Fibroblast of peridontal ligament (primary cell): ENCODE data around the gene UGT1A9.

Experiments used
- DNase-seq: peaks from one replicate; pipeline ENCODE4 v3.0.0-alpha.2; 2010; ENCODE audit errors: extremely low read depth

Gene UGT1A9

GRCh38 chr2:233796254-233796653 lies 124.6 kb downstream of the UGT1A9 start:
- no peak for DNase-seq

DNA sequence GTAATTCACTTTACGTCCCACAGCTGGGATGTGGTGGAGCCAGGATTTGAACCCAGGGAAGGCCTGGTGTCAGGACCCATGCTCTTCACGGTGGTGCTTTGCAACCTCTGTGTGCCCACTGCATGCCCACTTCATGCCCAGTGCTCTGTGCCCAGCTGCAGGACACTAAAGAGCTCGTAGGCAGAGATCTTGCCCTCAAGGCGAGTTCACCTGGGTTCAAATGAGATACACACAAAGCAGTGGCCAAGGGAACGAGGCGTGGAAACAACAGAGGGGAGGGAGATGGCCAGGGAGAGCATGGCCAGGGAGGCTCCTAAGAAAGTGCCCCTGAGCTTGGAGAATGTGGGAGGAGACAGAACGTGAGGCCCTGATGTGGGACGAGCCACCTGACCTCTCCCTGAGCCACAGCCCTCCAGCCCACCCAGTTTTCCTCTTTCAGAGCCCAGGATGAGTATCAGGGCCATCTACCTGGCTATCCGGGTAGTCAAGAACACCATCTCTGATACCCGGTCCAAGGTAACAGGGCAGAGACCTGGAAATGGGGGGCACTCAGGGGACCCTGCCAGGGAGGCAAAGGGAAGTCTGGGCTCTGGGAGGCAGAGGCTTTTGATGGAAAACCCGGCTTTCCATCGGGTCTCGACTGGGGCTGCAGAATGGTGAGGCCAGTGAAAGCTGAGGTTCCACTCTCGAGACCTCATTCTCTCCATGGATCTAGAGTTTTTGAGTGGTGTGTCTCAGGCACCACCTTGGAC lies 126.8 kb downstream of the UGT1A9 start:
- DNase-seq: no peak

DNA sequence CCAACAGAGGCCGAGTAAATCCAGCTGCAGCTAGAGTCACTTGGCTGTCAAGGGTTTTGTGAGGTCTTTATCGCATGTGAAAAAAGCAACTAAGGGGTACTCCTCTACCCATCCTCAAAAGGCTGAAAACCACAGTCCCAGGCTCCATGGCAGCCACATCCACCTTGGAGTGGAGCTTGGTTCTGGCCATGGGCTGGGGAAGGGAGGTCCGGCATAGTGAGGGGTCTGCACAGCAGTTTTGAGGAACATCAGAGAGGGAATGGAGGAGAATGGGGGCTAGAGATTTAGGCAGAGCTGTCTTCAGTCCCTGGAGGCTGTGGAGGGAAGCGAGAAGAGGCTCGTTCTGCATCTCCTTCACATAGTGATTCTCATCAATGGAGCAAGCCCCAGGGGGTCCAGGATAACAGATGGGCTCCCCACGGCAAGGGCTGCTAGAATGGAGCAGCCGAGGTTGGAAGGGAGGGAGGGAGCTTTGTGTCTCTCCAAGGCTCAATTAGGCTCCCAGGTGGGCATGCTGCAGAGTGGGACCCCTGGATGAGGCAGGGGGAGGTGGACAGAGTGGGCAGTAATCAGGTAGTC lies 127.5 kb downstream of the UGT1A9 start:
- DNase-seq: no peak

- no peak for DNase-seq
Measured at GRCh38 chr2:233799716-233800115, 128.0 kb downstream of the UGT1A9 start.

- no peak for DNase-seq
Measured at GRCh38 chr2:233800208-233800607, 128.5 kb downstream of the UGT1A9 start.

- DNase-seq: no peak
Measured at GRCh38 chr2:233801357-233802131, 129.8 kb downstream of the UGT1A9 start.

DNA sequence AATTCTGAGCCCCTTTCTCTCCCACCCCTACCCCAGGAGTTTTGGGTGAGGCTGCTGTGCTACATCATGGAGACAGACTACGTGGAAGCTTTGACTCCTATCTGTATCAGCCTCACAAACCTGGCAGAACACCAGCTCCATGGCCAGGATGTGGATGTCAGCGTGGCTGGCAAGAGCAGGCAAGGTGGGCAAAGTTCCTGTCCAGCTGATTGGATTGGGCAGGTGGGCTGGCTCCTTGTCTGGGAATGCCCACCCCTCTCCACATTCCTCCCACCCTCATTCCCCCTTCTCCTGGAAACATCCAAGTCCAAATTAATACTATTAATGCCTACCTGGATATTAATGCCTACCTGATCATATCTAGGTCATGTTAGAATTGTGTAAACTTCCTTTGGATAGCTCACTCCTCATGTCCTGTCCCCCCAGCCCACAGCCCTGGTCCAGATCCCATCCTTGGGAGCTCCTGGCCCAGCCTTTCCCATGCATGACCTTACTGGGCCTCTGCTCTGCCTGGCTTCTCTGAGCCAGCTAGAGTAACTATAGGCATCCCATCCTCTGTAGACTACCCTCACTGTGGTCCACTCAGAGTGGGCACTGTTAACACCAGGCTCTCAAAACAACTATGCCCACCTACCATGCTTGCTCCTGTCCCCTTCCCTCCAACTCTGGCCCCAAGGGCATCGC lies 130.6 kb downstream of the UGT1A9 start:
- no peak for DNase-seq

GRCh38 chr2:233803292-233803911 lies 131.7 kb downstream of the UGT1A9 start:
- no peak for DNase-seq

DNA sequence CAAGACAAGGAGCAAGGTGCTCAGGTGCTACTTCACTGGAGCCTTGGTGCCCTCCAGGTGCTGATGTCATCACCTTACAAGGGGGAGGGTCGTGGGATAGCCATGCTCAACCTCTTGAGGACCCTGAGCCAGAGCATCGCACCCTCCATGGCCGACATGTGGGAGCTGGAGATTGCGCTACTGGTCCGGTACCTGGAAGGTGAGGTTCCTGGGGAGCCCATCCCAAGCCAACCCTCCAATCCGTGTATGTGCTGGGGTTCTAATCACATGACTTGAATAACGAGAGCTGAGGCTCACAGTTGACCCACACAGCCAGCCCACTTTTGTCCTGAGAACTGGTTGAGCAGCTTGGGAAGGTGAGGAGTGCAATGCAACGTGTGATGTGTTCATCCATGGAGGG lies 132.3 kb downstream of the UGT1A9 start:
- no peak for DNase-seq

DNA sequence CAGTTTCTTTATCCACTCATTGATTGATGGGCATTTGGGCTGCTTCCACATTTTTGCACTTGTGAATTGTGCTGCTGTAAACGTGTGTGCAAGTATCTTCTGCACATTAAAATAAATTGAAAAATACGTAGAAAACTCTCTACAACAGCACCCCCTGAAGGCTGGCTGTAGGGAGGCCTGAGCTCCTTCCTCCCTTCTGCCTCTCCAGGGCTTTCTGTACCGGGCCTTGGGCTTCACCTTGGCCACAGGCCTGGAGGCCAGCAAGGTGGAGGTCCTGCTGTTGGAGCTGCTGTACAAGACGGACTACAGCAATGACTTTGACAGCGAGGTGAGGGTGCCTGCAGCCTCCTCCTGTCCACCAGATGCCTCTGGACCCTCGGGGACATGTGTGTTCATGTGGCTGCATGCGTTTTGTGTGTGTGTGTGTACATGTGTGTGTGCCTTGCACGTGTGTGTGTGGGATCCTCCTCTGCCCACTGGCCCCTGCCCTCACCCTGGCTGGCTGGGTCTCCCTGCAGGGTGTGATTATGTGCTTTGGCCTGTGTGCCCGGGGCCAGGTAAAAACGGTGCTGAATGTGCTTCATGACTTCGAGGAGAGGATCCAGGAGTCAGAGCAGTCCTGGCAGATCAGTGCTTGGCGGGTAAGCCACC lies 135.6 kb downstream of the UGT1A9 start:
- DNase-seq: no peak

DNA sequence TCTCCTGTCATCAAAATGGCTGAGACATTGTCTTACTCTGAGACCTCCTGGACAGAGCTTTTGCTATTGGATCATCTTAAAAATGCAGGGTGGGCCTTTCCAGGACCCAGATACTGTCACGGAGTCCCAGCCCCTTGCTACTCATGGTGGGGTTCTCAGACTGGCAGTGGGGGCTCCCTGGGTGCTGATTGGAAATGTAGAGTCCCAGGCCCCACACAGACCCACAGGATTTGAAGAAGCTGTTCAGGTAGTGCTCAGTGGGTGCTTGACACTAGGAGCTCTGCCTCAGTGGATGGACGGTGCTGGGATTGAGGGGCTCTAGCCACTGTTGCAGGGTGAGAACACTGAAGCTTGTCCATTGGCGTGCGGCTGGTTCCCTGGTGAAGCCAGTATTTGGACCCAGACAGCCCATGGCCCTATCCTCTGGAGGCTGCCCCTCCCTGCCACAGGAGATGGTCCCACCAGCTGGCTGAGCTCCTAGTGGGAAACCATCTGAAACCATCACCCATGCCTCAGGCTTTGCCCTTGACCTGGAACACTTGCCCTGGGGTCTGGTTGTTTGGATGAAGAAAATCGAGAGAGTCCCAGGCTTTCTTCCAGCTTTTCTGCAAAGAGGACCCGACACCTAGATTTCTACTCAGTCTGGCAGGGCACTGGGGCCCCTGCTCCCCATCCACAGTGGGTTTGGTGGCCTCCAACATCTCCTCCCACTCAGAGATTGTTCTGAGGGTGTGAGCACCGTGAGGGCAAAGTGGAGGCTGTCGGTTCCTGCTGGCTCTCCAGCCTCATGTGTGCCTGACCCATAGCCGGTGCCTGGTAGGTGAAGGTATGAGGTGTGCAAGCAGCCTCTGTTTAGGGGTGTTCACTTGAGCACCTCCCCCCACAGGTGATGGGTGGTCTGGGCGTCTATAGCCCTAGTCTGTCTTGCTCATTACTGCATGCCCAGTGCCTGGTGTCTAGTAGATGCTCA lies 136.6 kb downstream of the UGT1A9 start:
- no peak for DNase-seq

- DNase-seq: no peak
Measured at GRCh38 chr2:233810385-233810784, 138.7 kb downstream of the UGT1A9 start.

- DNase-seq: no peak
Measured at GRCh38 chr2:233811087-233811486, 139.4 kb downstream of the UGT1A9 start.

DNA sequence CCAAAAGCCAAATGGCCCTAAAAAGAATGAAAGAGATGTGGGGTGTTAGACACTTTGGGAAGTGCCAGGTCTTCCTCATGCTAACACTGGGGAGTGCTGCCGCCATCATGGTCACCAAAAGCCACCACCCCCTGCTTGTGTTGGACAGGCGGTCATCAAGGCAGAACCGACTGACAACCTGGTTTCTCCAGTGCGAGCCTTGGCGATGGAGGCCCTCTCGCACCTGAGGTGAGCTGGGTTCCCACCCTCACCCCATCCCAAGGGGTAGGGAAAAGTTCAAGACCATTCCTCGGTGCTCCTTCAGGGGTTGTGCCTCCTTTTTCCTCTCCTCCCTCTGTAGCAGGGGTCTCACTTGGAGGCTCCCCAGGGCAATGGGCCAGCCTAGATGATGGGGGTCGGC lies 140.0 kb downstream of the UGT1A9 start:
- DNase-seq: no peak

DNA sequence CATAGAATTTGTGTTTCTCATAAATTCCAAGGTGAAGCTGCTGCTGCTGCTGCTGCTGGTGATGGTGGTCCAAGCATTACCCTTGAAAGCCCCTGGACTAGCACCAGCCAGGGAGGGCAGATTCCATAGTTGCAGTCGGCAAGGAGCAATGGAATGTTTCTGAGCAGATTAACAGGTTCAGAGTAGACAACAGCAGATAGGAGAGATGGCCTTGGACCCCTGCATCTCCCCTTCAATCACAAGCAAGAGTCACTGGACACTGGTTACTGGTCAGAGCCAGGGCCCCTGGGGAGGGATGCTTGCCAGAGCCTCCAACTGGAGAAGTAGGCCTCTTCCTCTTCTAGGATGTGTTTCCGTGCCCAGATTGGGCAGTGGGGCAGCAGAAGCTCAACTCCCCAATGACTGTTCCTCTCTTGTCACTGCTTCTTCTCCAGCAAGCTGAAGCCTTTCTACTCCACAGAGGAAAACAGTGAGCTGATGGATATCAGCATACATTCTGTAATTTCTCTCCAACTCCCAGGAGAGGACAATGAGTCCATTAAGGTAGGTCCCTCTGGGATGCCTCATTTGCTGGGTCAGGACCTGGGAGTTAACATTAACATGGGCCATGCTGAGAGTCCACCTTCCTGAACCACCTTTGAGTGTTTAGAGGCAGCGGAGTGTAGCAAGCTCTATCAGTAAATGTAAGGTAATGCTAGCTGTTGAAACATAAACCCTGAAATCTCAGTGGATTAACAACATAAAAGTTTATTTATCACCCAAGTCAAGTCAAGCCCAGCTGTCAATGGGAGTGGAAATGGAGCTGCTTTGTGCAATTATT lies 141.7 kb downstream of the UGT1A9 start:
- no peak for DNase-seq

DNA sequence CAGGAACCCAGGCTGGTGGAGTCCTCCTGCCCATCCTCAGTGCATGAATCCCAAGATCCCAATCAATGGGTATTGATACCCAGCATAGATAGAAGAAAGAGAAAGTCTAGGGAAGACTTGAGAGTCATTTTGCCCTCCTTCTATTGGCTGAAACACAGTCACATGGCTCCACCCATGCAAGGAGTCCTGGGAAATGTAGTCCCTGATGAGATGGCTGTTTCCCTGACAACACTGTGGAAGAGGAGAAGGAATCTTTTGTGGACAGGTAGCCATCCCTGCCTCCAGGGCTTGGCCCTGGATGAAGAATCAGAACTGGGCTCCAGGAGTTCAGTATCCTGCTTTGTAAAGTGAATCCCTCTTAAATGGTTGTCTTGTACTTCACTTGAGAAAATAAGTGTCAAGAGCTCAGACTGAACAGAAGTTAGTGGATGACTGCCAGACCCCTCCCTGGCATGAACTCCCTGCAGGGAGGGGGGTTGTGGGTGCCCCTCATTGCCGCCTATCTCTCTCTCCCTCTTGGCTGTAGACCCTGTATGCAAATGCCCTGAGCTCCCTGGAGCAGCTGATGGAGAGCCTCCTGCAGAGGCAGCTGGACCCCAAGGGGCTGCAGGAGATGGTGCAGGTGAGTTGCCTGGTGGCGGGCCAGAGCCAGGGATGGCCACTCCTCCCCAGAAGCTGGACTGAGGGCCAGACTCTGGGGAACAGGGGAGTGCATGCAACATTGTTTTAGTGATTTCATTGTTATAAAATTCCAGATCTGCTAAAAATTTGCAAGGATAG lies 142.5 kb downstream of the UGT1A9 start:
- no peak for DNase-seq

DNA sequence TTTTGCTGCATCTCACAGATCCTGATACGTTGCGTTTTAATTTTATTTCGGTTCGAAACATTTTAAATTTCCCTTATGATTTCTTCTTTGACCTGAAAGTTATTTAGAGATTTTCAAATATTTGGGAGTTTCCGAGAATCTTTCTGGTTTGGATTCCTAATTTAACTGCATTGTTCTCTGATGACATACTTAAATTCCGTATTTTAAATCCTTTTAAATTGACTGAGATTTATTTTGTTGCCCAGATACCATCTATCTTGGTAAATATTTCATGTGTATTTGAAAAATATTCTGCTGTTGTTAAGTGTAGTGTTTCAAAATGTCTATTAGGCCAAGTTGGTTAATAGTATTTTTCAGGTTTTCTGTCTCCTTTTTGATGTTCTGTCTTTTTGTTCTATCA lies 144.2 kb downstream of the UGT1A9 start:
- peak; percentile 16 for DNase-seq

- DNase-seq: no peak
Measured at GRCh38 chr2:233816334-233816733, 144.6 kb downstream of the UGT1A9 start.

DNA sequence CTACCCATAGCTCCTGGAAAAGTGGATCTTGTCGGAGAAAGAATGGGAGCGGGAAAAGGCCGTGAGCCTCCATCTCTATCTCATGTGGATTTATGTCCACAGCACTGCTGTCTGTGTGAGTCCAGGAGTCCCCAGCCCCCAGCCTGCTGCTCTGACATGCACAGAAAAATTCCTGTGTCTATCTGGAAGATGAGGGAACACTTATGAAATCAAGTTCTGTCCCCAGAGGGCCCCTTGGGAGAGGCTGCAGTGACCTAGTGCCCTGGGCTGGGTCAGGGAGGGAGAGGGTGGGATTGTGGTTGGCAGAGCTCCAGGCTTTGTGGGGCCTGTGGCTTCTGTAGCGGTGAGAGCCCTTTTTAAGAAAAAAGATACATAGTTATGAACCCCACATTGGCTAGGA lies 145.1 kb downstream of the UGT1A9 start:
- no peak for DNase-seq
